Smooth muscle cell (in vitro differentiated cells): ENCODE results near the gene THAP7. TPM values are rescaled to one million over a fixed set of nuclear protein-coding genes. Genes with fewer than 3 reads are reported as not detected.

Experiments
- DNase-seq: peaks from one replicate; lab custom pipeline; 2025; ENCODE audit not compliant: unreplicated experiment; lab: John Stamatoyannopoulos, UW
- H2AFZ ChIP-seq: fragments of 200-600 bp; sonication (generic); 2 replicates; pipeline ENCODE4 v1.6.0; 2016; ENCODE audit warnings: antibody characterized with exemption, low read depth, mild to moderate bottlenecking
- H3F3A ChIP-seq: fragments of 200-600 bp; sonication (generic); 2 replicates; pipeline ENCODE4 v1.6.0; 2017; ENCODE audit warnings: antibody characterized with exemption, low read depth
- H3K27ac ChIP-seq: fragments of 200-600 bp; sonication (generic); 2 replicates; pipeline ENCODE4 v1.5.1; 2016; ENCODE audit warnings: low read depth, mild to moderate bottlenecking
- H3K27me3 ChIP-seq: fragments of 200-600 bp; sonication (generic); 2 replicates; pipeline ENCODE4 v1.6.1; 2016; ENCODE audit warnings: low read depth, mild to moderate bottlenecking
- H3K36me3 ChIP-seq: fragments of 200-600 bp; sonication (generic); 2 replicates; pipeline ENCODE4 v1.5.1; 2016; ENCODE audit warnings: low read depth
- H3K4me1 ChIP-seq: fragments of 200-600 bp; sonication (generic); 2 replicates; pipeline ENCODE4 v1.5.1; 2016; ENCODE audit warnings: low read depth
- H3K4me2 ChIP-seq: fragments of 200-600 bp; sonication (generic); 2 replicates; pipeline ENCODE4 v1.6.0; 2016; ENCODE audit warnings: mild to moderate bottlenecking
- H3K4me3 ChIP-seq: fragments of 200-600 bp; sonication (generic); 2 replicates; pipeline ENCODE4 v1.5.1; 2016; ENCODE audit warnings: mild to moderate bottlenecking
- H3K79me2 ChIP-seq: fragments of 200-600 bp; sonication (generic); 2 replicates; pipeline ENCODE4 v1.6.0; 2016; ENCODE audit warnings: low read depth, mild to moderate bottlenecking
- H3K9ac ChIP-seq: fragments of 200-600 bp; sonication (generic); 2 replicates; pipeline ENCODE4 v1.6.0; 2016; ENCODE audit warnings: low read depth
- H3K9me3 ChIP-seq: fragments of 200-600 bp; sonication (generic); replicated peaks from 2 replicates; pipeline ENCODE4 v1.5.1; 2016; ENCODE audit warnings: low read depth
- H4K20me1 ChIP-seq: fragments of 200-600 bp; sonication (generic); 2 replicates; pipeline ENCODE4 v1.6.0; 2016; ENCODE audit warnings: low read depth
- WGBS: methylation state at CpG from one replicate; pipeline ENCODE4 v1.1.7; 2016; ENCODE audit warnings: low lambda C conversion rate; 5-methylcytosine and 5-hydroxymethylcytosine counted together
- polyA plus RNA-seq: library from polyadenylated mRNA; unstranded; fragments of >200 nt; fragmentation: Nextera tagmentation; extraction: Ambion mirVana; gene quantifications from 2 replicates; pipeline ENCODE4 v1.2.1, GENCODE V29; 2016
- total RNA-seq: library from RNA; depleted of rRNA; stranded (reverse); fragments of >200 nt; gene quantifications from 2 replicates; pipeline ENCODE4 v1.2.3, GENCODE V29; 2014
- TF ChIP-seq, protein P1 (sequence below): fragments of 200-600 bp; sonication (generic); IDR thresholded peaks from 2 replicates; pipeline ENCODE4 v1.5.1; 2017; ENCODE audit warnings: borderline replicate concordance, mild to moderate bottlenecking, antibody characterized with exemption; ENCODE audit not compliant: insufficient read depth, poor library complexity, severe bottlenecking

Gene THAP7
- total and polyA plus RNA-seq, 2 experiments from 2014 or later = 26.8 to 28.0 TPM

DNA sequence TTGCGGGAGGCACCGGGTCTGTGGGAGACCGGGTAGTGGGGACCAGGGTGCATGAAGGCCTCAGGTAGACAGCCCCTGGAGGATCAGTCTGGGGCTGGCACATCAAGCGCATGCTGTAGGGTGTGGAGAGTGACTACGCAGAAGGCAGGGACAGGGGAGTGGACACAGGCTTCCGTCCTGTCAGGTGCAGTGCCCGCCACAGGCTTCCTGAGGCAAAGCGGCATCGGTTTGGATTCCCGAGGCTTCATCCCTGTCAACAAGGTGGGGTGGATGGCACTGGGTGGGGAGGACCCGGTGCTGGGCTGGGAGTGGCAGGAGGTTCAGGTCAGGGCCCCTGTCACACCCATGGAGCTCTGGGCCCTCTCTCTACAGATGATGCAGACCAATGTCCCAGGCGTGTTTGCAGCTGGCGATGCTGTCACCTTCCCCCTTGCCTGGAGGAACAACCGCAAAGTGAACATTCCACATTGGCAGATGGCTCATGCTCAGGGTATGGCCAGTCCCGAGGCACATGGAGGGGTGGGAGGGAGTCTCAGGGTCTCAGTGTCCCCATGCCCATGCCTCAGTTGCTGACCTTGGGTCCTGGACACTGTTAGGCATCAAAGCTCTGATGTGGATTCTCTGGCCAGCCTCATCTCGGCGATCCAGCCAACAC lies 24.3 kb downstream of the THAP7 start:
- H3K9ac ChIP-seq = no peak overlapping the region
- TF ChIP-seq, protein P1, sequence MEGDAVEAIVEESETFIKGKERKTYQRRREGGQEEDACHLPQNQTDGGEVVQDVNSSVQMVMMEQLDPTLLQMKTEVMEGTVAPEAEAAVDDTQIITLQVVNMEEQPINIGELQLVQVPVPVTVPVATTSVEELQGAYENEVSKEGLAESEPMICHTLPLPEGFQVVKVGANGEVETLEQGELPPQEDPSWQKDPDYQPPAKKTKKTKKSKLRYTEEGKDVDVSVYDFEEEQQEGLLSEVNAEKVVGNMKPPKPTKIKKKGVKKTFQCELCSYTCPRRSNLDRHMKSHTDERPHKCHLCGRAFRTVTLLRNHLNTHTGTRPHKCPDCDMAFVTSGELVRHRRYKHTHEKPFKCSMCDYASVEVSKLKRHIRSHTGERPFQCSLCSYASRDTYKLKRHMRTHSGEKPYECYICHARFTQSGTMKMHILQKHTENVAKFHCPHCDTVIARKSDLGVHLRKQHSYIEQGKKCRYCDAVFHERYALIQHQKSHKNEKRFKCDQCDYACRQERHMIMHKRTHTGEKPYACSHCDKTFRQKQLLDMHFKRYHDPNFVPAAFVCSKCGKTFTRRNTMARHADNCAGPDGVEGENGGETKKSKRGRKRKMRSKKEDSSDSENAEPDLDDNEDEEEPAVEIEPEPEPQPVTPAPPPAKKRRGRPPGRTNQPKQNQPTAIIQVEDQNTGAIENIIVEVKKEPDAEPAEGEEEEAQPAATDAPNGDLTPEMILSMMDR = no peak
- H3F3A ChIP-seq = no peaks in the 10 kb centered on the region
- no peak overlapping the region for H3K27ac ChIP-seq
- H3K4me1 ChIP-seq = peaks cover 14% of the 10 kb centered on the region
- no peak overlapping the region for H3K4me2 ChIP-seq
- H3K27me3 ChIP-seq = no peaks in the 10 kb centered on the region
- no peak for DNase-seq
- H2AFZ ChIP-seq = no peak overlapping the region
- H3K79me2 ChIP-seq = peaks cover 4% of the 10 kb centered on the region
- H3K9me3 ChIP-seq = no peaks in the 10 kb centered on the region
- 94% methylated on average over 17 of the region's 17 CpGs for WGBS
- H3K36me3 ChIP-seq = no peaks in the 10 kb centered on the region
- H3K4me3 ChIP-seq = no peak overlapping the region
- H4K20me1 ChIP-seq = no peaks in the 10 kb centered on the region

DNA sequence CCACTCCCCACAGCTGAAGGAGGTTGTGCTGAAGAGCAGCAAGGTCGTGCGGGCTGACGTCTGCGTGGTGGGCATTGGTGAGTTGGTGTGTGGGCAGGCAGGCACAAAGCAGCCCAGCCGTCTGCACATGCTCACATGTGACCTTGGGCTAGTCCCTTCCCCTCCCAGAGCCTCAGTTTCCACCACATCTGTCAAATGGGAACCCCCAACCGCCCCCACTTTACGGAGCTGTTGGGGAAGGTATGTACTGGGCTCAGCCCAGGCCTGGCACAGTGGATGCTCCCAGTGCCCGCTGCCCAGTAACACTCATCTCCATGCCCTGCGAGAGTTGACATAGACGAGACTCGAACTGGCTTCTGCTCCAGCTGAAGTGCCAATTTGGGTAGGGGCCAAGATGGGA lies 24.9 kb downstream of the THAP7 start:
- Histone ChIP-seq H3F3A (no peaks in the 10 kb centered on the region), H3K27me3 (no peaks in the 10 kb centered on the region), H3K4me2 (no peak overlapping the region), H3K36me3 (no peaks in the 10 kb centered on the region), H3K4me3 (no peak overlapping the region), H3K9me3 (no peaks in the 10 kb centered on the region), H3K79me2 (no peaks in the 10 kb centered on the region), H3K9ac (no peak overlapping the region), H2AFZ (no peak overlapping the region), H3K27ac (no peak overlapping the region), H4K20me1 (no peaks in the 10 kb centered on the region), H3K4me1 (peaks cover 14% of the 10 kb centered on the region)
- WGBS = 88% methylated on average over 11 of the region's 11 CpGs
- no peak for DNase-seq
- TF ChIP-seq, protein P1 = no peak

DNA sequence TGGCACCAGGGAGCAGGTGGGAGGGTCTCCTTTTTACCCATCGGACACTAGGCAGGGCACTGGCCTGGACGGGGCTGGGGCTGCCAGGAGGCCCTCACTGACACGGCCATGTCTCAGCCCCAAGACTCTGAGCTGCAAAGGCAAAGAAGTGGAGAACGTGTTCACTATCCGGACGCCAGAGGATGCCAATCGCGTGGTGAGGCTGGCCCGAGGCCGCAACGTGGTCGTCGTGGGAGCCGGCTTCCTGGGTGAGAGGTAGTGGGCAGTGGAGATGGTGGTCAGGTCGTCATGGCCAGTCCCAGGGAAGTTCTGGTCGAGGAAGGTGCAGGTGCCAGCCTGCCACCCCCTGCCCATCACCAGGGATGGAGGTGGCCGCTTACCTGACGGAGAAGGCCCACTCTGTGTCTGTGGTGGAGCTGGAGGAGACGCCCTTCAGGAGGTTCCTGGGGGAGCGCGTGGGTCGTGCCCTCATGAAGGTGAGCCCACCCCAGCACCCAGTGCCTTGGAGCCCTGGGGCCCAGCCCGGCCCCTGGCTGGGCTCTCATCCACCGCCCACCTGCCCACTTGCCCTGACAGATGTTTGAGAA lies 25.5 kb downstream of the THAP7 start:
- Histone ChIP-seq H3K27me3 (no peaks in the 10 kb centered on the region), H3F3A (no peaks in the 10 kb centered on the region), H3K9ac (no peak overlapping the region), H3K4me3 (no peak overlapping the region), H3K4me2 (no peak overlapping the region), H4K20me1 (no peaks in the 10 kb centered on the region), H2AFZ (no peak overlapping the region), H3K27ac (no peak overlapping the region), H3K36me3 (no peaks in the 10 kb centered on the region), H3K4me1 (peaks cover 16% of the 10 kb centered on the region), H3K79me2 (no peaks in the 10 kb centered on the region), H3K9me3 (no peaks in the 10 kb centered on the region)
- WGBS = 91% methylated on average over 22 of the region's 24 CpGs
- no peak for DNase-seq
- TF ChIP-seq, protein P1 = no peak
